Transverse colon (tissue), 4 donors: Measurements from ENCODE around the gene C10orf143.

Source experiments
- POLR2AphosphoS5 ChIP-seq, 3 donors: sonication (generic); formaldehyde crosslinking; IDR thresholded peaks; one replicate each; pipeline ENCODE4 v1.6.1; 2016; ENCODE audit warnings: antibody characterized with exemption in 3 of 3
- TF ChIP-seq, protein P1 (sequence below), 5 experiments: fragments of 200-600 bp in 3 of 5; fragments of 450-650 bp in 2 of 5; sonication (generic) in 3 of 5; IDR thresholded peaks; 1 replicate in 2 of 5; 2 replicates in 3 of 5; pipeline ENCODE4 v1.5.1; 2016 to 2017; ENCODE audit warnings: antibody characterized with exemption in 5 of 5, inconsistent platforms in 3 of 5, mild to moderate bottlenecking in 2 of 5, moderate library complexity in 1 of 5

DNA sequence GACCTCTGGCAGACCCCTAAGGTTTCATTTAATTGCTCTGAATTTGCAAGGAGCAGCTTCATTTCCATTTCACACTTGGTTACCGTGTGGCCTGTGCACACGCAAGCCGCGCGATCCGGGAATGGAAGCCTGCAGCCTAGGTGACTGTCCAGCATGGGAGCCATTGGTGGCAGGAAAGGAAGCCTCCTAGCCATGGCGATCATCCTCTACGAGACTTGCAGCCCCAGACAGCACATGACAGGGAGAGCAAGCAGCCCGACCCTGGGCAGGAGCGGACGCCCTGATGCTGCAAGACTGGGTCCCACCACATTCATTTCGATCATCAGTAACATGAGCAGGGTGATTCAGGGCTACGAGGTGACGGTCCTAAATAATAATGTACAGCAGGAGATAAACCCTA, 33.9 kb downstream of the C10orf143 start:
- TF ChIP-seq, protein P1, sequence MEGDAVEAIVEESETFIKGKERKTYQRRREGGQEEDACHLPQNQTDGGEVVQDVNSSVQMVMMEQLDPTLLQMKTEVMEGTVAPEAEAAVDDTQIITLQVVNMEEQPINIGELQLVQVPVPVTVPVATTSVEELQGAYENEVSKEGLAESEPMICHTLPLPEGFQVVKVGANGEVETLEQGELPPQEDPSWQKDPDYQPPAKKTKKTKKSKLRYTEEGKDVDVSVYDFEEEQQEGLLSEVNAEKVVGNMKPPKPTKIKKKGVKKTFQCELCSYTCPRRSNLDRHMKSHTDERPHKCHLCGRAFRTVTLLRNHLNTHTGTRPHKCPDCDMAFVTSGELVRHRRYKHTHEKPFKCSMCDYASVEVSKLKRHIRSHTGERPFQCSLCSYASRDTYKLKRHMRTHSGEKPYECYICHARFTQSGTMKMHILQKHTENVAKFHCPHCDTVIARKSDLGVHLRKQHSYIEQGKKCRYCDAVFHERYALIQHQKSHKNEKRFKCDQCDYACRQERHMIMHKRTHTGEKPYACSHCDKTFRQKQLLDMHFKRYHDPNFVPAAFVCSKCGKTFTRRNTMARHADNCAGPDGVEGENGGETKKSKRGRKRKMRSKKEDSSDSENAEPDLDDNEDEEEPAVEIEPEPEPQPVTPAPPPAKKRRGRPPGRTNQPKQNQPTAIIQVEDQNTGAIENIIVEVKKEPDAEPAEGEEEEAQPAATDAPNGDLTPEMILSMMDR (IDR thresholded peaks at IDR 0.05), result no peak
- TF ChIP-seq POLR2AphosphoS5 (IDR thresholded peaks at IDR 0.05), result no peak
